Smooth muscle cell (in vitro differentiated cells): ENCODE data around the gene LDHAL6B. TPM values are rescaled to one million over a fixed set of nuclear protein-coding genes. Genes with fewer than 3 reads are reported as not detected.

ENCODE experiments used
- DNase-seq: peaks from one replicate; lab custom pipeline; 2025; ENCODE audit not compliant: unreplicated experiment; lab: John Stamatoyannopoulos, UW
- H2AFZ ChIP-seq: fragments of 200-600 bp; sonication (generic); 2 replicates; pipeline ENCODE4 v1.6.0; 2016; ENCODE audit warnings: antibody characterized with exemption, low read depth, mild to moderate bottlenecking
- H3F3A ChIP-seq: fragments of 200-600 bp; sonication (generic); 2 replicates; pipeline ENCODE4 v1.6.0; 2017; ENCODE audit warnings: antibody characterized with exemption, low read depth
- H3K27ac ChIP-seq: fragments of 200-600 bp; sonication (generic); 2 replicates; pipeline ENCODE4 v1.5.1; 2016; ENCODE audit warnings: low read depth, mild to moderate bottlenecking
- H3K27me3 ChIP-seq: fragments of 200-600 bp; sonication (generic); 2 replicates; pipeline ENCODE4 v1.6.1; 2016; ENCODE audit warnings: low read depth, mild to moderate bottlenecking
- H3K36me3 ChIP-seq: fragments of 200-600 bp; sonication (generic); 2 replicates; pipeline ENCODE4 v1.5.1; 2016; ENCODE audit warnings: low read depth
- H3K4me1 ChIP-seq: fragments of 200-600 bp; sonication (generic); 2 replicates; pipeline ENCODE4 v1.5.1; 2016; ENCODE audit warnings: low read depth
- H3K4me2 ChIP-seq: fragments of 200-600 bp; sonication (generic); 2 replicates; pipeline ENCODE4 v1.6.0; 2016; ENCODE audit warnings: mild to moderate bottlenecking
- H3K4me3 ChIP-seq: fragments of 200-600 bp; sonication (generic); 2 replicates; pipeline ENCODE4 v1.5.1; 2016; ENCODE audit warnings: mild to moderate bottlenecking
- H3K79me2 ChIP-seq: fragments of 200-600 bp; sonication (generic); 2 replicates; pipeline ENCODE4 v1.6.0; 2016; ENCODE audit warnings: low read depth, mild to moderate bottlenecking
- H3K9ac ChIP-seq: fragments of 200-600 bp; sonication (generic); 2 replicates; pipeline ENCODE4 v1.6.0; 2016; ENCODE audit warnings: low read depth
- H3K9me3 ChIP-seq: fragments of 200-600 bp; sonication (generic); replicated peaks from 2 replicates; pipeline ENCODE4 v1.5.1; 2016; ENCODE audit warnings: low read depth
- H4K20me1 ChIP-seq: fragments of 200-600 bp; sonication (generic); 2 replicates; pipeline ENCODE4 v1.6.0; 2016; ENCODE audit warnings: low read depth
- CTCF ChIP-seq: fragments of 200-600 bp; sonication (generic); IDR thresholded peaks from 2 replicates; pipeline ENCODE4 v1.5.1; 2017; ENCODE audit warnings: borderline replicate concordance, mild to moderate bottlenecking, antibody characterized with exemption; ENCODE audit not compliant: insufficient read depth, poor library complexity, severe bottlenecking
- WGBS: methylation state at CpG from one replicate; pipeline ENCODE4 v1.1.7; 2016; ENCODE audit warnings: low lambda C conversion rate; 5-methylcytosine and 5-hydroxymethylcytosine counted together
- polyA plus RNA-seq: library from polyadenylated mRNA; unstranded; fragments of >200 nt; fragmentation: Nextera tagmentation; extraction: Ambion mirVana; gene quantifications from 2 replicates; pipeline ENCODE4 v1.2.1, GENCODE V29; 2016
- total RNA-seq: library from RNA; depleted of rRNA; stranded (reverse); fragments of >200 nt; gene quantifications from 2 replicates; pipeline ENCODE4 v1.2.3, GENCODE V29; 2014

Gene LDHAL6B
- total and polyA plus RNA-seq, 2 experiments from 2014 or later: not detected

- H3K4me3 ChIP-seq: no peak overlapping the region
- H3K36me3 ChIP-seq: no peaks in the 10 kb centered on the region
- DNase-seq: no peak
- 77% methylated on average over 5 of the region's 5 CpGs for WGBS
- H3K9ac ChIP-seq: peak overlapping the region; percentile 65
- H3K9me3 ChIP-seq: no peaks in the 10 kb centered on the region
- no peak for TF ChIP-seq CTCF
- H3K4me1 ChIP-seq: peaks cover 8% of the 10 kb centered on the region
- no peaks in the 10 kb centered on the region for H3K79me2 ChIP-seq
- H2AFZ ChIP-seq: peak overlapping the region; percentile 38
- H3K27ac ChIP-seq: peak overlapping the region; percentile 80
- H3K4me2 ChIP-seq: peak overlapping the region; percentile 53
- no peaks in the 10 kb centered on the region for H3K27me3 ChIP-seq
- H4K20me1 ChIP-seq: no peaks in the 10 kb centered on the region
- H3F3A ChIP-seq: no peaks in the 10 kb centered on the region
These were observed 15.2 kb downstream of the LDHAL6B start for GRCh38 chr15:59221511-59222505.

GRCh38 chr15:59222906-59223550 is 16.4 kb downstream of the LDHAL6B start:
- H3K9ac ChIP-seq: no peak overlapping the region
- no peaks in the 10 kb centered on the region for H3K36me3 ChIP-seq
- no peak for TF ChIP-seq CTCF
- no peak for DNase-seq
- WGBS: 94% methylated on average over 11 of the region's 11 CpGs
- H3K4me1 ChIP-seq: peaks cover 8% of the 10 kb centered on the region
- no peaks in the 10 kb centered on the region for H3F3A ChIP-seq
- H4K20me1 ChIP-seq: no peaks in the 10 kb centered on the region
- H2AFZ ChIP-seq: no peak overlapping the region
- H3K27me3 ChIP-seq: no peaks in the 10 kb centered on the region
- no peak overlapping the region for H3K4me3 ChIP-seq
- no peak overlapping the region for H3K4me2 ChIP-seq
- H3K9me3 ChIP-seq: no peaks in the 10 kb centered on the region
- H3K27ac ChIP-seq: no peak overlapping the region
- H3K79me2 ChIP-seq: no peaks in the 10 kb centered on the region

- Histone ChIP-seq H3K27me3 (no peaks in the 10 kb centered on the region), H3K27ac (no peak overlapping the region), H3F3A (no peaks in the 10 kb centered on the region), H3K79me2 (no peaks in the 10 kb centered on the region), H3K4me3 (no peak overlapping the region), H3K4me2 (no peak overlapping the region), H2AFZ (no peak overlapping the region), H3K4me1 (peaks cover 8% of the 10 kb centered on the region), H3K9ac (no peak overlapping the region), H3K9me3 (no peaks in the 10 kb centered on the region), H3K36me3 (no peaks in the 10 kb centered on the region), H4K20me1 (no peaks in the 10 kb centered on the region)
- WGBS: 95% methylated on average over 3 of the region's 3 CpGs
- DNase-seq: no peak
- TF ChIP-seq CTCF: no peak
These were observed 17.1 kb downstream of the LDHAL6B start for GRCh38 chr15:59223736-59224135.
